GM18861 (cell line): Measurements from ENCODE around the gene MAB21L3.
A peak's percentile ranks its signal among the peaks of the same experiment; 100 is the strongest.

Experiments
- ATAC-seq: cut with Tn5 transposase; IDR thresholded peaks from one replicate; pipeline ENCODE4 v1.9.1; 2021; ENCODE audit not compliant: unreplicated experiment

The MAB21L3 gene

DNA sequence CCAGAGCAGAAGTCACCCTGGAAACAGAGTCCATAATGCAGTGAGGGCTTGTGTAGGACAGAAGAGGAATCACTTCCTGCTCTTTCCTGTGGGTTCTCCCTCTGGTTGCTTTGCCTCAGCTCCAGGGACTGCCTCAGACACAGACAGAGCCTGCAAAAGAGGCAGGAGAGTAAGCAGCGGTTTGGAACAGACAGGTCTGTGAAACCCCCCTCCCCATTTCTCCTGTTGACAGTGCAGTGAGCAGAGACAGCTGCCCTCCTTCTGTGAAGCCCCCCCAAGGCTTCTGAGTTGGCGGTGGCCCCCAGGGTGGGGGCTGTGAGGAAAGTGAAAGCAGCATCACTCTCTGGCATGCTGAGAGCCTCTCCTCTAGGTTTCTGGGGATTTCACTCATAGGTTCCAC, 53.0 kb downstream of the MAB21L3 start:
- no peak for ATAC-seq

DNA sequence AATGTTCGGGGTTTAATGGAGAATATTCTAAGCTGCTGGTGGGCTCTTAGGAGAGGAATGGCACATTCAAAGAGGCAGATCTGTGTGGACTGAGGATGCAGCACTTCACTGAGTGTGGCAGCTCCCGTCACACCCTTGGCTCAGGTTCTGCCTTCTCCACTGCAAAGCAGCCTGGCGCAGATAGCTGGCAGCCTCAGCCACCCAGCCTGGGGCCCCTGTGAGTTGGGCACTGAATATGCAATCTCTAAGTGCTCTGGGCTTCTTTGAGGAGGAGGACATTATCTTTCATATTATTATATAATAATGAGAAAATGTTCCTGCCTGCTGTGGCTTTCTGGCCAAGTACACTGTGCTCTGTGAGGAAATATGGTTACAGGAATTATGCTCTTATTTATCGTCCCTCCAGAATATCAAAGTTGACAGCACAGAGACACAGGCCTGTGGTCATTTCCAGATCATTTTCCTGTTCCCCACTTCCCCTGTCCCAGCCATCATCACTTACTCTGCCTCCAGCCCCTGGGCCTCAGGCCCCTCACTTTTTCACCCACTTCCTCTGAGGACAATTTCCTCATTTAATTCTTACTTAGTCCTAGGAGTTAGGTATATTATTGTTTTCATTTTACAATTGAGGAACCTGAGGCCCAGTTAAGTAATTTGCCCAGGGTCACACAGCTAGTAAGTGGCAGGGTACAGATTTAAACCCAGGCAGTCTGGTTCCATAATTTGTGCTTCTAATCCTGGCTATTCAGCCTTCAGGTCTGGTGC, 53.6 kb downstream of the MAB21L3 start:
- ATAC-seq, result no peak

DNA sequence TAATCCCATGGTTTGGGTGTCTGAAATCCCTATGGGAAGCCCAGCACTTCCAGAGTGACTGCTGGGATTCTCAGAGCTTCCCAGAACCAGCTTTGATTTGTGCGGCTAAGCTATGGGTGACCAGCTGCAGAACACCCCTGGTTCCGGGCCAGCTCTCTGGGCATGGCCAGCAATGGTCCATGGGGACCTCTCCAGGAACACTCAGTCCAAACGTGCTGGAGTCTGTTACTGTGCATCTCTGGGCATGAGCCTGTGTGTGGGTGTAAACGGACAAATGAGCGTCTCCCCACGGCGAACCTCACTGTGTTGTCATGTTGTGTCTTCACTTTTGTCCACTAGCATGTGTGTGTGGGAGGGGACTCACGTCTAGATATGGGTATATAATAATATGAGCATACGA, 54.4 kb downstream of the MAB21L3 start:
- ATAC-seq, result no peak

DNA sequence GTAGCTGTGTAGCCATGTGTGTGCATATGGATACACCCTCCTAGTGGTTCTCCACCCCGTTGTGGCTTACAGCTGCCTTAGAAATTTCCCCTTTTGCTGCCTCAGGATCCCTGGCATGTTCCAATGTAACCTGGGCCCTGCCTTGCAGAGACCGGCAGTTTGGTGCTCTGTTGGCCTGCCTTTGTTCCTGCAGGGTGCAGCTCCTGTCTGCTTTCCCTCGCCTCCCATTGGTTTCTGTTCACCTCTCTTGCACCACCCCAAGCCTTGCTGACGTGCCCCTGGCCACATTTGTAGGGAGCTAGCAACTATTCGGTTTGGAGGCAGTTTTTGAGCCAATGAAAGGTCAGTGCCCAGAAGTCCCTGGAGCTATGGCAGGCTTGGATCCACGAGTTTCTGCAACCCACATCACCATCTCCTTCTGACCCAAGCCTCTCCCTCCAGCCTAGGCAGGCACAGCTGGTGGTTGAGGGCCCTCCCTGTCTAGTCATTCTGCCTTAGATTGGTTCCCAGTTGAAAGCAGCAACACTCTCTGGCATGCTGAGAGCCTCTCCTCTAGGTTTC, 54.9 kb downstream of the MAB21L3 start:
- ATAC-seq, result no peak

DNA sequence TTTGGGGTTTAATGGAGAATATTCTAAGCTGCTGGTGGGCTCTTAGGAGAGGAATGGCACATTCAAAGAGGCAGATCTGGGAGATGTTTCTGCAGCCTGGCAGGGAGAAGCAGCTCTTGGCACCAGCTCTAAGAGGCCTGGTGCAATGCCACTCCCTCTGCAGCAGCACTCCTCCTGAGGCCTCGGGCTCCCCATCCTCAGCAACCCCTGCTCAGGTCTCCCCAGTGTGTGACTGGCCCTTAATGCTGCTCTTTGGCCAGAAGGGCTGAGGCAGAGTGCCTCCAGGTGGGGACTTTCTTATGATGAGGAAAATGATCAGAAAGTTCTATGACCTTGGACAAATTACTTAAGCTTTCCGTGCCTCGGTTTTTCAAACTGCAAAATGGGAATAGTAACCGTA, 55.5 kb downstream of the MAB21L3 start:
- no peak for ATAC-seq

DNA sequence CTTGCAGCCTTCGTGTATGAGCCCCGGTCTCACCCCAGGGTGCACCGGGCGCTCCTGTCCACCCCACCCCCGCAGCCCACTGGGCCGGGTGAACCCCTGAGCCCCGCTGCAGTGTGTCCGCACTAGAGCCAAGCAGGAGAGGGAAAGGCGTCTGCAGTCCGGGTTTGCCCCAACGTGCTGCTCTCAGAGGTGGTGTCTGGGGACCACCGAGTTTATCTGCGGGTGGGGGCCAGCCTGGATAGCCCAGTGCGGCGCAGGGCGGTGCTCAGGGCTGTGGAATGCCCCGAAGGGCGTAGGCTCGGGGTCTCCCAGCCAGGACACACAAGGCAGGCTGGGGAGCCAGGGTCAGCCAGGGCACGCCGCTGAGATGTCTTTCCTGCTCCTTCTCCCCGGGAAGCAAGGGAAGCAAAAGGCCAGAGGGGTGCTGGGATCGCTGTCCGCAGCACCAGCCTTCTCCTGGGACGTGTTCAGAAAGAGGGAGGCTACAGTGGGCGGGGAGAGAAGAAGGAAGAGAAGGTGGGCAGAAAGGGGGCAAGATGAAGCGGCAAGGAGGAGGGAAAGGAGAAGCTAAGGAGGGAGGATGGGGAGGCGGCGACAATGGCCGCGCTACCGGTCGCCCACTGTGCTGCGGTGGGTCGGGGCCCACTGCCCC, 56.6 kb downstream of the MAB21L3 start:
- no peak for ATAC-seq

DNA sequence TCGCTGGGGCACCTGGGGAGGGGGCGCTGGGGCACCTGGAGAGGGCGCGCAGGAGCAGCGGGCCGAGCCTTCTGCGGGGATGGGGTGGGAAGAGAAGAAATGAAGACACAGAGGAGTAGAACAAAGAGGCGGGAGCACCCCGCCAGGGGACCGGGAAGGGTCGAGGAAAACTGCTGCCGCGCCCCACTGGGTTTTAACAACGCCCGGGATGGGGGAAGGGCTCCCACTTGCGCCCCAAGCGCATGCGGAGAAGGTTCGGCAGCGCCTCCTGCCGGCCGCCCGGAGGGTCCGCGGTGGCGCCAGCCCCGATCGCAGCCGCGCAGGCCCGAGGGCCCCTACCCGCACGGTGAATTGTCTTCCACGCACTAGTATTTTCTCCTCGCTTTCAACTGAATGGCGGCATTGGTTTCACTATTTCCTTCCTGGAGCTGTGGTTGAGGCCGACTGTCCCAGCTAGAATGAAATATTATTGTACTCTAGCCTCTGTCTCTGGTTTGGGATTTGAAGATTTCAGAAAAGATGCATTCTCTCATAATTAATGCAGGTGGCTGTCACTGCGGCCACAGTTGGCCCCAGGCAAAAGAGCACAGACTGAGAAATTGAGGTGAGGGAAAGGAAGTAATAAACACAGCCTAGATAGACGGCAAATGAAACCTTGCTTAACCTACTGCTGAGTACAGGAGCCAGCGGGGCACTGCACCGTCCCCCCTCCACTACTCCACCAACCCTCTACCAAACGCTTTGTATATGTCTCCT, 57.3 kb downstream of the MAB21L3 start:
- peak; percentile 88 for ATAC-seq

DNA sequence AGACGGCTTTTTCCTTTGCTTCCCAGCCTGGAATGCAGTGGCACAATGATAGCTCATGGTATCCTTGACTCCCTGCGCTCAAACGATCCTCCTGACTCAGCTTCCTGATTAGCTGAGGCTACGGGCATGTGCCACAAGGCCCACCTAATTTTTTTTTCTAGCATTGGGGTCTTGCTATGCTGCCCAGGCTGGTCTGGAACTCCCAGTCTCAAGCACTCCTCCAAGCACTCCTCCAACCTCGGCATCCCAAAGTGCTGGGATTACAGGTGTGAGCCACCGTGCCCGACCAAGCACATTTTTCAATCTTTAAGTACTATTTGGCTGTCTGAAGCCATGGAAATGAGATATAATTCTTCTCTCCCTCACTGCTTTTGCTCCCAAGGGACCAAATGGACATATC, 58.7 kb downstream of the MAB21L3 start:
- no peak for ATAC-seq

DNA sequence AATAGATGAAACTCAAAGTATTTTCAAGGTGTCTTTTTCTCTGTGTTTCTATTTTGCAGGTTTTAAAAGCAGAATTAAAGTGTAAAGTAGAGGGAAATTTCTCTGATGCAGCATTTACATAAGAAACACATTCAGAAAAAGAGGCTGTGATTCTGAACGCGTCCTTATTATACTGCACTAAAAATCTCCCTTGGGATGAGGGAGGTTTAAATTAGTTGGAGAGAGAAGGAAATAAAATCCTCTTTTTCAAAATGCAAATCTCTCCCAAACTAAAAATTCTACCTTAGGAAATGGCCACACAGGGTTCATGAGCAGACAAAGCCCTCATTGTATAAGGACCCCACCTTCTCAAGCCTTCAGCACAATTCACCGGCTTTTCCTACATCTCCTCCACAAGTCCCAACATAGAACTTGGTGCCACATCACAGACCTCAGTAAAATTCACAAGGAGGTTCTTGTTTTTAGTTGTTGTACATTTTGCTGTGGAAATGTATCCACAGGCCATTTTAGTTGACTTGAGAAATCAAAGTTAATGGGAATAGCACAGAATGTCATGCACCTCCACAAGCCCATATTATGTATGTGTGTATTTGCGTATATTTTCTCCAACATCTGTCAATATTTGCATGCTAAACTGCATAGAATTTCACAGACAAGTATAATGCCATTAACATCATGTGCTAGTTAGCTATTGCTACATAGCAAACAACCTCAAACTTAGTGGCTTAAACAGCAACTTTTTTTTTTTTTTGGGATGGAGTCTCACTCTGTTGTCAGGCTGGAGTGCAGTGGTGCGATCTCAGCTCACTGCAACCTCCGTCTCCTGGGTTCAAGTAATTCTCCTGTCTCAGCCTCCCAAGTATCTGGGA, 59.8 kb downstream of the MAB21L3 start:
- ATAC-seq, result no peak

DNA sequence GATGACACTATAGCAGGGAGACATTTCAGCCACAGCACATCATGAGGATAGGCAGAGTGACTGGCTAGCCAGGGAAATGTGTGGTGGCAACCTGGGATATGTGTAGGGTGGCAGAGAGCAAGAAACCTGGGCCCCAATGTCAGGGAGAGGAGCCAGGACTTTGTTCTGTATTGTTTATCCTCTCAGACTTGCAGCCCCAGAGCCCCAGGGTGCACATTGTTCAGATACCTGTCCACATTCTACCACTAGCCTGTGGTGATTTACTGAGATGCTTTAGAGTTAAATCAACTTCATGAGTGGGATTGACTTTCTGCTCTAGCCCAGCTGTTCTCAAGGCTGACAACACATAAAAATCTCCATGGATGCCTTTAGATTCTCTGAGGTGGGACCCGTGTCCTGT, 61.5 kb downstream of the MAB21L3 start:
- no peak for ATAC-seq

DNA sequence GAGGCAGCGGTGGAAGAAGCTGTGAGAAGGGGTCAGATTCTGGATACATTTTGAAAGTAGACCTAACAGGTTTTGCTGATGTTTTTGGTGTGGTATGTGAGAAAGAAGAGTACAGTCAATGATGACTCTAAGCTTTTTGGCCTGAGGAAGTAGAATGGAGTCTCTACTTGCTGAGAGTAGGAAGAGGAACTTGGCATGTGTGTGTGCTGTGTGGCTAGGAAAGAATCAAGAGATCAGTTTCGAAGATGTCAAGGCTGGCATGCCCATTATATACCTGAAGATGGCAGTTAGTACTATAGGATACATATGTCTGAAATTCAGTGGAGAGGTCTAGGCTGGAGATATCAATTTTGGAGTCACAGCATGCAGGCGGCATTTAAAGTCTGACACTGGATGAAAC, 64.4 kb downstream of the MAB21L3 start:
- no peak for ATAC-seq

DNA sequence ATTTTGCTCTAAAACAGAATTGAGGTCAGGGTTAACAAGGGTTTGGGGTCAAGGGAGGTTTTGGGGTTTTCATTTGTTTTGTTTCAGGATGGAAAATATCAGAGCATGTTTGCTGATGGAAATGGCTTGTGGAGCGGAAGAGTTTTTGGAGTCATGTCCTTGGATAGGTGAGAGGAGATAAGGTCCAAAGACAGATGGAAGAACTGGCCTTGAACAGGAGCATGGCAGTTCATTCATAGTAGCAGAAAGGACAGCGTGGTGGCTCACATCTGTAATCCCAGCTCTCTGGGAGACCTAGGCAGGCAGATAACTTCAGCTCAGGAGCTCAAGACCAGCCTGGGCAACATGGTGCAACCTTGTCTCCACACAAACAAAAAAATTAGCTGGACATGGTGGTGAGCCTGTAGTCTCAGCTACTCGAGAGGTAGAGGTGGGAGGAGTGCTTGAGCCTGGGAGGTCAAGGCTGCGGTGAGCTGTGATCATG, 65.1 kb downstream of the MAB21L3 start:
- ATAC-seq, result no peak

DNA sequence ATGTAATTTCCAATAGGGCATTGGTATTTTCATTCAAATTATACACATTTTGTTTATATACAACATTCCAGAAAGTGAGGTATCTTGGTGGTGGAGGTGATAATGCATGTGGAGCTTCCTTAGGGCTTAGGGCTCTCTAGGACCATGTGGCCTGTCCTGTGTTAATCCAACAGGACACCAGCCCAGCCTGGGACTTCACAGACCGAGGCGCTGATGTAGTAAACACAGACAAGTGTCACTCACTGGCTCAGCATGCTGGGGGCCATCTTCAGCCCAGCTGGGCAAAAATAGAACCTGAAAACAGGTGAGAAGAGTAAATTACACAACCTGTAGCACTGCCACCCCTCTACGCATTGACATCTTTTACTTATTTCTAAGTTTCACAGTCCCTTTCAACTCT, 66.7 kb downstream of the MAB21L3 start:
- no peak for ATAC-seq

DNA sequence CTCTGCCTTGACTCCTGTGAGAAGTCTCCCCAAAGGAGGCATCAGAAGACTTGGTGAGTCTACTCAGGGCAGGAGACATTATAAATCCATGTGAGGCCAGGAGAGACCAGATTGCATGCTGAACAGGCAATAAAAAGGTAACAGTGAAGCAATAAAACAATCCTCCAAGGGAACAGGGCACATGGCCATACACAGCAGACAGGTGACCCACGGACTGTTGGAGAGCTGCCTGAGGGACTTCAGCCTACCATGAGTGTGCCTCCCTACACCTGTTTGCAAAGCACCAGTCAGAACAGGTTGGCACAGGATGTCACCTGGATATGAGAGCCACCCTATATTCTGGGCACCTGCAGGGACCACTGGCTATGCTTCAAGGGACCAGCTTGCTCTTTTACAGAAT, 67.6 kb downstream of the MAB21L3 start:
- no peak for ATAC-seq

DNA sequence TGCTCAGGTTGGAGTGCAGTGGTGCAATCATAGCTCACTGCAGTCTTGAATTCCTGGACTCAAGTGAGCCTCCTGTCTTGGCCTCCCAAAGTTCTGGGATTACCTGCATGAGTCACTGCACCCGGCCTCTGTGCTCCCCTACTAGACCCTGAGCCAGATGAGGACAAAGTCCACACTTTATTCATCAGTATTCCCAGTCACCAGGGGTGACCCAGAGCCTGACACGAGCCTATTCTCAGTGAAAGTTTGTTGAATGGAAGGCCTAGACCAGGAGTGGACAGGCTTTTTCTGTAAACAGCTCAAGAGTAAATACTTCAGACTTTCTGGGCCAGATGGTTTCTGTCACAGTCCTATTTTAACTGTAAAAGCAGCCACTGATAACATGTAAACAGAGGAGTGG, 68.2 kb downstream of the MAB21L3 start:
- no peak for ATAC-seq

DNA sequence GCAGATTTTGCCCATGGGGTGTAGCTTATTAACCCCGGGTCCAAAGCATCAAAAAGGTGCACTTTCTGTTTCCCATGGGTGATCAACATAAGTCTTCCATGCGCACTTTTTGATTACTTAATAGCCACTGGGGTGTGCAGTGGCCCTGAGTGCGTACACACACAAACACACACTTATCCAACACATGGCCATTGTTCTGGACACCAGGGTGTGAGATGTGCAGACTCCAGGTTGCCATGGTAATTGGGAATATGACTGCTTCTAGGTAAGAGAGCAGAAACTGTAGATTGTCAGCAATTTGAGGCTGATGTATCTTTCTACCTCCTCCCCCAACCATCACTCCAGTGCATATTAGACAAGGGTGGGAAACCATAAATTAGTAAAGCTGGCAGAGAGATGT, 68.8 kb downstream of the MAB21L3 start:
- ATAC-seq, result no peak

DNA sequence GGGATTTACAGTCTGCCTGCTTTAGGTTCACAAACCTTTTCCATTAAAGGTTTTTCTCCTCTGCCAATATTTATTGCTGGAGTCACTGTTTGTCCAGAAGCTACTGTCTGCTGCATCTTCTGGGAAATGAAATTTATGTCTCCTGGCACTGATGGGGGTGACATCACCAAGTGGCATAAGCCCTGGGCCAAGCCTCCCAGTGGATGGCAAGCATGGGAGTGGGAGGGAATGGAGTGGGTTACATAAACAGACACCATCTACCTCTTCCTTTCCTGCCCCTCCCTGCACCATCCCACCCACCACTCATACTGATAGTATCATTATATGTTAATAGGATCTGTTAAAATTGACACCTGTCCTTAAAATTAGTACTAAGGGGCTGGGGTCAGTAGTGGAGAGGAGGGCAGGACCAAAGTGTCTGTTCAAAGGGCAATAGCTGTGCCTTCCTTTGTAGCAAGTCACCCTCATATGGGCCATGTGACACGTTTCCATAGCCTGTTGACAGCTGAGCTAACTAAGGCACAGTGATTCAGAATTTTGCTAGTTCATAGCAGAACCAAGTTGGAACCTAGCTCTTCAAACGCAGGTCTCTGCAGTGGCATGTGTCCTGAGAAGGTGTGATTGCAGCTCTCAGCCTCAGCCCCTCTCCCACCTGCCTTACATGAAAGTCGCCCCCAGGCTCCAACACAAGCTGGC, 71.0 kb downstream of the MAB21L3 start:
- no peak for ATAC-seq
